NCI-H748 (cell line): ENCODE results near the gene SPI1.
"Not testable (repeated sequence)": the region's sequence is repeated elsewhere in the genome, so short reads cannot be mapped to it uniquely, and the experiment has no call there.

Experiments used
- DNase-seq: peaks from one replicate; lab custom pipeline; 2025; ENCODE audit not compliant: unreplicated experiment; lab: John Stamatoyannopoulos, UW

SPI1 gene

DNA sequence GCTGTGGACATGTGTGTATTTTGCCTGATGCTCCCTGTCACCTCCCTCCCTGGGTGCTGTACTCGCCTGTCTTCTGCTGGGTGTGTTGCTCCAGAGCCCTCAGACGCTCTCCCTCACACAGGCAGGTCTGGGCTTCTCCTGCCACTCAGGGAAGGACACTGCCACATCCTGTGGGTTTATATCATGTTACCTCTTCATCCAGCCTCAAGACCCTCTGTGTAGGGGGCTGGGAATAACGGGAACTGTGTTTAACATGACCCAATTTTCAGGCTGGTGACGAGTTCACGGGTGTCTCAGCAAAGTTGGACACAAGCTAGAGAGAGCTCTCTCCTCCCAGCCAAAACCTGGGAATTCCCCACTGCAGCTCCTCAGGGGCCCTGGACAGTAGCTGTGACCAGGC is 50.4 kb downstream of the SPI1 start:
- DNase-seq = no peak

DNA sequence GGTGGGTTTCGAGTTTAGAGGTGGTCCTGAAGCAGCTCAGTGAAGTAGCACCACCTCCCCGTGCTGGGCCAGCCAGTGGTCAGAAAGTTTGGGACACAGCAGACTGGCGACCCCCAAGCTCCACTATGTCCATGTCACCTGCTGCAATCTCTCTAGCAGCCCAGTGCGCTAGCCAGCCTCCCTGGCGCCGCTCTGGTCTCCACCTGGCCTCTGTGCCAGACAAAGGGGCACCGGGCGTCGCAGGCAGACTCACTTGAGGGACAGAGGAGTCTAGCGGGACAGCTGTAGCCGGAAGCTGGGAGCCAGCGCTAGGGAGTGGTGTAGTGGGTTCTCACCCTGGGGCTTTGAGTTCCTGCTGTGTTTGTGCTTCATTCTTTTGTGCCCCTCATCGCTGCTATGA is 51.3 kb downstream of the SPI1 start:
- DNase-seq = peak; percentile 56

DNA sequence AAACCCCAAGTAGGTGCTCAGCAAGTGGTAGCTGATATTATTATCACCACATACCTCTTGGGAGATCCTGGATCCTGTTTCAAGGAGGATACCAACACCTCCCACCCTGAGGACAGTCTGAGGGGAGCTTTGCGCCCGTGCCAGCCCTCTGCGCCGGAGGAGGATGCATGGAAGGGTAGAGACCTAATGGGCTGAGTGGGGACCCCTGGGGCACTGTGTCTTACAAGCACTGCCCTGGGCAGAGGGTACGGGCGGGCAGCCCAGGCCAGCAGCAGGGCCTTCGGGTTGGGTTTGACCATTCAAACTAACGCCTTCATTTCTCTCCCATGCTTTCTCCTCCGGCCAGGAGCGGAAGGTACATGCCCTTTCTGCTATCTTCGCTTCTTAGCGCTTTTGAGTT is 52.1 kb downstream of the SPI1 start:
- no peak for DNase-seq

GRCh38 chr11:47325271-47326041 is 52.9 kb downstream of the SPI1 start:
- no peak for DNase-seq

DNA sequence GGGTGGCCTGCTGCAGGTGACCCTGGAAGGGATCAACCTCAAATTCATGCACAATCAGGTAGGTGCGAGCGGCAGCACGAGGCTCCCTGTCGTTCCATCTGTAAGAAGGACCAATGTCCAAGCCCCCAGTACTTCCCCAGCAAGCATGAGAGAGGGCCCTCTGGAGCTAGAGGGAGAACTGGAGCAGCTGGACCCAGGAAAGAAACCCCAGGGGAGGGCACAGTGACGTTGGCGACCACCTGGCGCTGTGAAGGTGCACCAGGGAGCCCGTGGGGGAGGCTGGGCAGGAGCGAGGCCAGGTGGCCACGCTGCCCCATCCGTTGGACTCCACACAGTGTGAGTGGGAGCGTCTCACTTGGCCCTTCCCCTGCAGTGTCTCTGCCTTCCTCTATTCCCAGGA is 53.8 kb downstream of the SPI1 start:
- no peak for DNase-seq

- DNase-seq = no peak
Measured at GRCh38 chr11:47318166-47318565, 60.2 kb downstream of the SPI1 start.

DNA sequence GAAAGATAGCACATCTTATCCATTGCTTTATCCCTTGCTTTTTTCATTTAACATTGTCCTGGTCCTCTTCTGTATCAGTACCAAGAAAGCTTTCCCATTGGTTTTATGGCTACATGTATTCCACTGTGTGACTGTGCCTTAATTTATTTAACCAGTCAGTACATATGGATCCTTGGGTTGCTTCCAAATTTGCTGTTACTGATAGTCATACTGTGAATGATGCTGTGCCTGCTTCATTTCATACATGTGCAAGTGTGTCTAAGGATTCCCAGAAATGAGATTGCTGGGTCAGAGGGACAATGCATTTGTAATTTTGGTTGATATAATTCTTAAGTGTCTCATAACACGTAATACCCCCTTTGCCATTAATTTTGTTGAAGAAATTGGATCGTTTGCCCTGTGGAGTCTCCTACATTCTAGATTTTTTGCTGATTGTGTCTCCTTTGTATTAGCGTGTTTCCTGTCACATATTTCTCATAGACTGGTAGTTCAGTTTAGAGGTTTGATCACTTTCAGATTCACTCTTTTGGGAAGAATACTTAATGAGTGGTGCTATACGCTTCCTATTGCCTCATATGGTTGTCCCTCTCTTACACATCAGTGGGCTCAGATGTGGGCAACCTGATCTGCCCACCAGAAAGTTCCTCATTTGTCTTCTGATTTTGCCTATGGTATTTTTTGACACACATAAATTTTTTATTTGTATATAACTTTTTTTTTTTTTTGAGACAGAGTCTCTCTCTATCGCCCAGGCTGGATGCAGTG is 61.1 kb downstream of the SPI1 start:
- DNase-seq = no peak

GRCh38 chr11:47316501-47316900 is 61.8 kb downstream of the SPI1 start:
- not testable (repeated sequence) for DNase-seq

DNA sequence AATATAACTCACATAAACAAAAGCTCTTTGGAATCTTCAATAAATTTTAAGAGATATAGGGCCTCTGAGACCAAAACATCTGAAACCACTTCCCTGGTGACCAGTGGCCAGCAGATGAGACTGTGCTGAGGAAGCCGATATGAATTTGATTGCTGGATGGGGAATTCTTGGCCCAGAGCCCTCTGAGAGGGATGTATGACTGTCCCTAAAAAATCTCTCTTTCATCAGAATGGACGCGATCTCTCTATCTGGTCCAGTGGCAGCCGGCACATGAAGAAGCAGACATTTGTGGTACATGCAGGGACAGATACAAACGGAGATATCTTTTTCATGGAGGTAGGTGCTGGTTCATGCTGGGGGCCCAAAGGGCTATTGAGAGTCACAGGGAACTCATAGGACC is 63.4 kb downstream of the SPI1 start:
- no peak for DNase-seq

- no peak for DNase-seq
Measured at GRCh38 chr11:47308050-47308823, 70.1 kb downstream of the SPI1 start.

DNA sequence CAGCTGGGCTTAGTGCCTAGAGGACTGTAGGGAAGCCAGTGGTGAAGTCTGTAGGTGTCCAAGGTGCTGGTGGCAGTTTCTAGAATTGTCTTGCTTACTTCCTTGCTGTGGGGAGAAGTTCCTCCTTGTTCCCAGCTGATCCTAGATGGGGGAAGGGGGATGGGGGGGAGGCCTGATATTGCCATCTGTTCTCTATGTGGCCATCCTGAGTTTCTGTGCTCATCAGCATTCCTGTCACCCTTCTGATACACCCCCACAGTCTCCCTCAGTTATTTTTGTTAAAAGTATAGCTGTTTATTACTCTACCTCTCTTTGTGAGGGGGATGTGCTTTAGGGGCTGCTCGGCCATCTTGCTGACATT is 71.9 kb downstream of the SPI1 start:
- DNase-seq = no peak

DNA sequence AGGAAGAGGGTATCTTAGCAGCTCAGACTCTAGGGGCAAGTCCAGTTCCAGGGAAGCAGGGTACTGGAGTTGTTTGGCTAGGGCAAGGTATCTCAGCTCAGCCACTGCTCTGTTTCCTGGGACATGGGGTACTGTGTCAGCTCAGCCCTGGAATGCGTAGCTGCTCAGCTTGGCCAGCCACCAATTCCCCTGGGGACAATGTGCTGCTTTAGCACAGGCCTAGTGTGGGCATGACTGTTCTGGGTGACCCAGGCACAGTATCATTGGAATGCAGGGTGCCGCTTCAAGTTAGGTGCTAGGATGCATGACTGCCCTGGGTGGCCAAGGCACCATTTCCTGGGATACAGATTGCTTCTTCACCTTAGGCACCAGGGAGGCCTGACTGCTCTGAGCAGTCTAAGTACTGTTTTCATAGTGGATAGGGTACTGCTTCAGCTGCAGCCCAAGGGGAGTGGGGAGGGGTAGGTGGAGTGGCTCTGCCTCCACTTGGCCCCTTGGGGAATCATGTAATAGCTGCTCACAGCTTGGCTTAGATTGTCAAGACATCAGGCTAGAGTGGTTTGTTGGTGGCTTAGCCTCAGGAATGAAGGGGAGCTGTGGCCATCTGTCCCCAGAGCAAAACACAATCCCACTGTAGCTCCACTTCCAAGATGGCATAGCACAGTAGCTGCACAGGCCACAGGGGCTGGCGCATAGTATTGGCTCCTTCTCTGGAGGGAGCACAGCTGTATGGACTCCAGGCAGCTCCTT is 72.4 kb downstream of the SPI1 start:
- DNase-seq = no peak
